Smooth muscle cell (in vitro differentiated cells): ENCODE data around the gene OSBP2. TPM values are rescaled to one million over a fixed set of nuclear protein-coding genes. Genes with fewer than 3 reads are reported as not detected.

Source experiments
- DNase-seq: peaks from one replicate; lab custom pipeline; 2025; ENCODE audit not compliant: unreplicated experiment; lab: John Stamatoyannopoulos, UW
- H2AFZ ChIP-seq: fragments of 200-600 bp; sonication (generic); 2 replicates; pipeline ENCODE4 v1.6.0; 2016; ENCODE audit warnings: antibody characterized with exemption, low read depth, mild to moderate bottlenecking
- H3F3A ChIP-seq: fragments of 200-600 bp; sonication (generic); 2 replicates; pipeline ENCODE4 v1.6.0; 2017; ENCODE audit warnings: antibody characterized with exemption, low read depth
- H3K27ac ChIP-seq: fragments of 200-600 bp; sonication (generic); 2 replicates; pipeline ENCODE4 v1.5.1; 2016; ENCODE audit warnings: low read depth, mild to moderate bottlenecking
- H3K27me3 ChIP-seq: fragments of 200-600 bp; sonication (generic); 2 replicates; pipeline ENCODE4 v1.6.1; 2016; ENCODE audit warnings: low read depth, mild to moderate bottlenecking
- H3K36me3 ChIP-seq: fragments of 200-600 bp; sonication (generic); 2 replicates; pipeline ENCODE4 v1.5.1; 2016; ENCODE audit warnings: low read depth
- H3K4me1 ChIP-seq: fragments of 200-600 bp; sonication (generic); 2 replicates; pipeline ENCODE4 v1.5.1; 2016; ENCODE audit warnings: low read depth
- H3K4me2 ChIP-seq: fragments of 200-600 bp; sonication (generic); 2 replicates; pipeline ENCODE4 v1.6.0; 2016; ENCODE audit warnings: mild to moderate bottlenecking
- H3K4me3 ChIP-seq: fragments of 200-600 bp; sonication (generic); 2 replicates; pipeline ENCODE4 v1.5.1; 2016; ENCODE audit warnings: mild to moderate bottlenecking
- H3K79me2 ChIP-seq: fragments of 200-600 bp; sonication (generic); 2 replicates; pipeline ENCODE4 v1.6.0; 2016; ENCODE audit warnings: low read depth, mild to moderate bottlenecking
- H3K9ac ChIP-seq: fragments of 200-600 bp; sonication (generic); 2 replicates; pipeline ENCODE4 v1.6.0; 2016; ENCODE audit warnings: low read depth
- H3K9me3 ChIP-seq: fragments of 200-600 bp; sonication (generic); replicated peaks from 2 replicates; pipeline ENCODE4 v1.5.1; 2016; ENCODE audit warnings: low read depth
- H4K20me1 ChIP-seq: fragments of 200-600 bp; sonication (generic); 2 replicates; pipeline ENCODE4 v1.6.0; 2016; ENCODE audit warnings: low read depth
- CTCF ChIP-seq: fragments of 200-600 bp; sonication (generic); IDR thresholded peaks from 2 replicates; pipeline ENCODE4 v1.5.1; 2017; ENCODE audit warnings: borderline replicate concordance, mild to moderate bottlenecking, antibody characterized with exemption; ENCODE audit not compliant: insufficient read depth, poor library complexity, severe bottlenecking
- WGBS: methylation state at CpG from one replicate; pipeline ENCODE4 v1.1.7; 2016; ENCODE audit warnings: low lambda C conversion rate; 5-methylcytosine and 5-hydroxymethylcytosine counted together
- polyA plus RNA-seq: library from polyadenylated mRNA; unstranded; fragments of >200 nt; fragmentation: Nextera tagmentation; extraction: Ambion mirVana; gene quantifications from 2 replicates; pipeline ENCODE4 v1.2.1, GENCODE V29; 2016
- total RNA-seq: library from RNA; depleted of rRNA; stranded (reverse); fragments of >200 nt; gene quantifications from 2 replicates; pipeline ENCODE4 v1.2.3, GENCODE V29; 2014

OSBP2 gene
- total and polyA plus RNA-seq, 2 experiments from 2014 or later = 4.6 to 4.9 TPM

- Histone ChIP-seq H3K4me3 (no peak overlapping the region), H2AFZ (no peak overlapping the region), H3K27me3 (peaks cover 16% of the 10 kb centered on the region), H3K79me2 (no peaks in the 10 kb centered on the region), H4K20me1 (no peaks in the 10 kb centered on the region), H3K4me1 (no peaks in the 10 kb centered on the region), H3F3A (no peaks in the 10 kb centered on the region), H3K4me2 (no peak overlapping the region), H3K9me3 (no peaks in the 10 kb centered on the region), H3K27ac (no peak overlapping the region), H3K36me3 (no peaks in the 10 kb centered on the region), H3K9ac (no peak overlapping the region)
- 93% methylated on average over 6 of the region's 6 CpGs for WGBS
- DNase-seq = no peak
- no peak for TF ChIP-seq CTCF
These were observed 137.8 kb downstream of the OSBP2 start for GRCh38 chr22:30832407-30832987.

GRCh38 chr22:30833322-30833721, 138.6 kb downstream of the OSBP2 start:
- Histone ChIP-seq H4K20me1 (no peaks in the 10 kb centered on the region), H3K9me3 (no peaks in the 10 kb centered on the region), H3K4me3 (no peak overlapping the region), H3K4me1 (no peaks in the 10 kb centered on the region), H3K4me2 (no peak overlapping the region), H2AFZ (no peak overlapping the region), H3K36me3 (no peaks in the 10 kb centered on the region), H3K9ac (no peak overlapping the region), H3F3A (no peaks in the 10 kb centered on the region), H3K27ac (no peak overlapping the region), H3K79me2 (no peaks in the 10 kb centered on the region), H3K27me3 (peaks cover 10% of the 10 kb centered on the region)
- no peak for TF ChIP-seq CTCF
- 89% methylated on average over 2 of the region's 2 CpGs for WGBS
- DNase-seq = no peak

- no peaks in the 10 kb centered on the region for H3K9me3 ChIP-seq
- no peaks in the 10 kb centered on the region for H3F3A ChIP-seq
- H2AFZ ChIP-seq = no peak overlapping the region
- H3K9ac ChIP-seq = no peak overlapping the region
- peaks cover 4% of the 10 kb centered on the region for H3K27me3 ChIP-seq
- no peak for DNase-seq
- H3K4me2 ChIP-seq = no peak overlapping the region
- H3K27ac ChIP-seq = no peak overlapping the region
- H4K20me1 ChIP-seq = no peaks in the 10 kb centered on the region
- 71% methylated on average over 6 of the region's 6 CpGs for WGBS
- no peaks in the 10 kb centered on the region for H3K36me3 ChIP-seq
- no peaks in the 10 kb centered on the region for H3K79me2 ChIP-seq
- no peak for TF ChIP-seq CTCF
- no peak overlapping the region for H3K4me3 ChIP-seq
- H3K4me1 ChIP-seq = no peaks in the 10 kb centered on the region
These were observed 142.9 kb downstream of the OSBP2 start for GRCh38 chr22:30837531-30837930.

- Histone ChIP-seq H3K9me3 (no peaks in the 10 kb centered on the region), H3K36me3 (no peaks in the 10 kb centered on the region), H3K4me3 (no peak overlapping the region), H3F3A (no peaks in the 10 kb centered on the region), H2AFZ (no peak overlapping the region), H3K27ac (no peak overlapping the region), H3K9ac (no peak overlapping the region), H3K4me1 (no peaks in the 10 kb centered on the region), H3K79me2 (no peaks in the 10 kb centered on the region), H4K20me1 (no peaks in the 10 kb centered on the region), H3K4me2 (no peak overlapping the region), H3K27me3 (peaks cover 4% of the 10 kb centered on the region)
- DNase-seq = no peak
- 92% methylated on average over 3 of the region's 3 CpGs for WGBS
- TF ChIP-seq CTCF = no peak
These were observed 143.4 kb downstream of the OSBP2 start for GRCh38 chr22:30838111-30838510.
